Mesodermal cell (in vitro differentiated cells): Measurements from ENCODE around the gene LGALS9C. TPM values are rescaled to one million over a fixed set of nuclear protein-coding genes. Genes with fewer than 3 reads are reported as not detected.
"Not testable (repeated sequence)": the region's sequence is repeated elsewhere in the genome, so short reads cannot be mapped to it uniquely, and the experiment has no call there.

ENCODE experiments used
- H3K27ac ChIP-seq: 2 replicates; pipeline ENCODE4 v1.7.0; 2013; ENCODE audit warnings: mild to moderate bottlenecking, low read depth, low read length, moderate library complexity; ENCODE audit not compliant: severe bottlenecking
- H3K36me3 ChIP-seq: 2 replicates; pipeline ENCODE4 v1.7.1; 2013; ENCODE audit warnings: mild to moderate bottlenecking, low read length, moderate library complexity; ENCODE audit not compliant: control insufficient read depth, insufficient read depth
- H3K4me1 ChIP-seq: one replicate; pipeline ENCODE4 v1.7.1; 2013; ENCODE audit warnings: mild to moderate bottlenecking, low read length; ENCODE audit not compliant: insufficient read depth, control insufficient read depth, poor library complexity, severe bottlenecking
- H3K4me3 ChIP-seq: 2 replicates; pipeline ENCODE4 v1.7.0; 2013; ENCODE audit warnings: low read length, control low read depth, mild to moderate bottlenecking; ENCODE audit not compliant: insufficient read depth, poor library complexity, severe bottlenecking; ENCODE audit errors: extremely low read depth
- H3K9me3 ChIP-seq: 2 replicates; pipeline ENCODE4 v1.7.1; 2013; ENCODE audit warnings: mild to moderate bottlenecking, low read length, moderate library complexity; ENCODE audit not compliant: control insufficient read depth
- WGBS, 2 experiments: methylation state at CpG; one replicate each; pipeline ENCODE4 v1.1.5; 2013; ENCODE audit warnings: missing lambda C conversion rate in 2 of 2; ENCODE audit not compliant: insufficient coverage in 2 of 2; 5-methylcytosine and 5-hydroxymethylcytosine counted together
- polyA plus RNA-seq, 2 experiments: library from polyadenylated mRNA; stranded (reverse); fragments of 50-300 nt; gene quantifications; one replicate each; pipeline ENCODE4 v1.2.3, GENCODE V29; 2013

Gene LGALS9C
- polyA plus RNA-seq (2013, experiment 1 of 2), result not detected
- not detected for polyA plus RNA-seq (2013, experiment 2 of 2)

GRCh38 chr17:18476508-18477308, at the start of gene LGALS9C:
TSS of gene LGALS9C (plus strand) at chr17:18476789. CDS start at chr17:18476855, 66 bp downstream.
- not testable (repeated sequence) for H3K9me3 ChIP-seq, H3K27ac ChIP-seq, H3K36me3 ChIP-seq, H3K4me1 ChIP-seq, H3K4me3 ChIP-seq
- WGBS, 2 experiments, result 89 to 100% methylated on average over 4 to 5 of the region's 9 CpGs

GRCh38 chr17:18432206-18432605, 44.4 kb upstream of the LGALS9C start:
- not testable (repeated sequence) for H3K4me3 ChIP-seq, H3K27ac ChIP-seq, H3K9me3 ChIP-seq, H3K36me3 ChIP-seq, H3K4me1 ChIP-seq
- no CpG with 5 or more reads among the region's 9 CpGs for WGBS, 2 experiments

- H3K27ac ChIP-seq, H3K4me1 ChIP-seq, H3K36me3 ChIP-seq, H3K4me3 ChIP-seq, H3K9me3 ChIP-seq: not testable (repeated sequence)
- no CpG with 5 or more reads among the region's 9 CpGs for WGBS, 2 experiments
Measured at GRCh38 chr17:18439465-18439870, 37.1 kb upstream of the LGALS9C start.

- H3K4me3 ChIP-seq, H3K36me3 ChIP-seq, H3K27ac ChIP-seq, H3K4me1 ChIP-seq, H3K9me3 ChIP-seq: not testable (repeated sequence)
- WGBS, 2 experiments, result no CpG with 5 or more reads among the region's 9 CpGs
Measured at GRCh38 chr17:18442093-18442492, 34.5 kb upstream of the LGALS9C start.

GRCh38 chr17:18442532-18442931, 34.1 kb upstream of the LGALS9C start:
- H3K27ac ChIP-seq, H3K9me3 ChIP-seq: not testable (repeated sequence)
- WGBS, 2 experiments, result no CpG with 5 or more reads among the region's 4 CpGs

GRCh38 chr17:18447476-18448205, 28.9 kb upstream of the LGALS9C start:
- H3K4me3 ChIP-seq, H3K36me3 ChIP-seq, H3K27ac ChIP-seq, H3K4me1 ChIP-seq, H3K9me3 ChIP-seq: not testable (repeated sequence)
- no CpG with 5 or more reads among the region's 9 CpGs for WGBS, 2 experiments

More at GRCh38 chr17:18442532-18442931, 34.1 kb upstream of the LGALS9C start:
- not testable (repeated sequence) for H3K4me1 ChIP-seq, H3K36me3 ChIP-seq, H3K4me3 ChIP-seq

- H3K9me3 ChIP-seq, H3K36me3 ChIP-seq, H3K4me3 ChIP-seq, H3K27ac ChIP-seq, H3K4me1 ChIP-seq: not testable (repeated sequence)
- no CpG with 5 or more reads among the region's 2 CpGs for WGBS, 2 experiments
Measured at GRCh38 chr17:18448311-18448710, 28.3 kb upstream of the LGALS9C start.

- not testable (repeated sequence) for H3K27ac ChIP-seq, H3K9me3 ChIP-seq, H3K4me3 ChIP-seq, H3K4me1 ChIP-seq, H3K36me3 ChIP-seq
- no CpG with 5 or more reads among the region's 7 CpGs for WGBS, 2 experiments
Measured at GRCh38 chr17:18449833-18450232, 26.8 kb upstream of the LGALS9C start.

- WGBS, 2 experiments, result no CpG with 5 or more reads among the region's 7 CpGs
- H3K36me3 ChIP-seq, H3K9me3 ChIP-seq, H3K4me3 ChIP-seq, H3K4me1 ChIP-seq, H3K27ac ChIP-seq: not testable (repeated sequence)
Measured at GRCh38 chr17:18450998-18451397, 25.6 kb upstream of the LGALS9C start.

GRCh38 chr17:18451969-18452368, 24.6 kb upstream of the LGALS9C start:
- H3K4me1 ChIP-seq, H3K36me3 ChIP-seq, H3K4me3 ChIP-seq, H3K27ac ChIP-seq, H3K9me3 ChIP-seq: not testable (repeated sequence)
- WGBS, 2 experiments, result 83 to 88% methylated on average over 1 to 3 of the region's 5 CpGs

- H3K9me3 ChIP-seq, H3K36me3 ChIP-seq, H3K4me3 ChIP-seq, H3K4me1 ChIP-seq: not testable (repeated sequence)
- H3K27ac ChIP-seq, result peak overlapping the region; percentile 16
- WGBS, 2 experiments, result 0 to 10% methylated on average over 2 to 3 of the region's 8 CpGs
Measured at GRCh38 chr17:18459035-18459434, 17.6 kb upstream of the LGALS9C start.
